Naive thymus-derived CD4-positive, alpha-beta T cell (primary cell): ENCODE data around the gene MUC6. TPM values are rescaled to one million over a fixed set of nuclear protein-coding genes. Genes with fewer than 3 reads are reported as not detected.

ENCODE experiments used
- ATAC-seq: fragments of 150-1000 bp; cut with Tn5 transposase; 2 replicates; pipeline ENCODE4 v1.10.0; 2021; ENCODE audit warnings: mild to moderate bottlenecking, moderate library complexity
- CTCF ChIA-PET: fragments of 350-600 bp; sonication (Branson Sonifier 250); formaldehyde crosslinking; loops from one replicate; lab custom pipeline; 2021; ENCODE audit warnings: antibody characterized with exemption; lab: Charles Lee
- POLR2A ChIA-PET: fragments of 350-600 bp; sonication (Branson Sonifier 250); formaldehyde crosslinking; loops from one replicate; lab custom pipeline; 2021; ENCODE audit warnings: antibody characterized with exemption, inconsistent platforms; lab: Charles Lee
- DNase-seq, 9 donors: peaks; one replicate each; pipeline versions ENCODE4 v3.0.0 to v3.0.0-alpha.2; 2020 to 2022; ENCODE audit warnings: mixed read lengths in 1 of 9
- H3K27ac ChIP-seq: one replicate; pipeline ENCODE4 v1.7.0; 2013; ENCODE audit warnings: mild to moderate bottlenecking, low read depth, low read length, moderate library complexity
- H3K27me3 ChIP-seq, 2 donors: one replicate each; pipeline ENCODE4 v1.7.0; 2013; ENCODE audit warnings: low read length in 2 of 2, mild to moderate bottlenecking in 2 of 2, moderate library complexity in 2 of 2; ENCODE audit not compliant: control insufficient read depth in 2 of 2, insufficient read depth in 2 of 2
- H3K36me3 ChIP-seq, 3 experiments: 1 replicate in 2 of 3; 2 replicates in 1 of 3; pipeline ENCODE4 v1.7.0; 2013; ENCODE audit warnings: low read length in 3 of 3, mild to moderate bottlenecking in 3 of 3, moderate library complexity in 1 of 3; ENCODE audit not compliant: insufficient read depth in 3 of 3, control insufficient read depth in 2 of 3
- H3K4me1 ChIP-seq, 2 donors: one replicate each; pipeline ENCODE4 v1.7.0; 2013; ENCODE audit warnings: low read length in 2 of 2, mild to moderate bottlenecking in 2 of 2, moderate library complexity in 1 of 2; ENCODE audit not compliant: control insufficient read depth in 2 of 2, insufficient read depth in 2 of 2
- H3K4me3 ChIP-seq: 2 replicates; pipeline ENCODE4 v1.7.0; 2013; ENCODE audit warnings: mild to moderate bottlenecking, low read length
- H3K9me3 ChIP-seq, 3 experiments: 1 replicate in 2 of 3; 2 replicates in 1 of 3; pipeline ENCODE4 v1.7.0; 2013; ENCODE audit warnings: low read length in 3 of 3; ENCODE audit not compliant: control insufficient read depth in 2 of 3
- H3K27ac Mint-ChIP-seq, 9 donors: one replicate each; pipeline ENCODE4 v1.8.0; 2020 to 2022; ENCODE audit warnings: mixed read lengths in 9 of 9, mild to moderate bottlenecking in 8 of 9, moderate library complexity in 5 of 9, inconsistent platforms in 2 of 9
- H3K27me3 Mint-ChIP-seq, 5 donors: one replicate each; pipeline ENCODE4 v1.8.0; 2021 to 2022; ENCODE audit warnings: mixed read lengths in 5 of 5, mild to moderate bottlenecking in 1 of 5
- H3K36me3 Mint-ChIP-seq, 5 donors: one replicate each; pipeline ENCODE4 v1.8.0; 2020 to 2022; ENCODE audit warnings: mixed read lengths in 5 of 5, mild to moderate bottlenecking in 3 of 5, inconsistent platforms in 1 of 5
- H3K4me1 Mint-ChIP-seq, 7 donors: one replicate each; pipeline ENCODE4 v1.8.0; 2020 to 2022; ENCODE audit warnings: mixed read lengths in 7 of 7, mild to moderate bottlenecking in 3 of 7, inconsistent platforms in 1 of 7
- H3K4me3 Mint-ChIP-seq, 10 donors: one replicate each; pipeline ENCODE4 v1.8.0; 2020 to 2022; ENCODE audit warnings: mild to moderate bottlenecking in 10 of 10, mixed read lengths in 10 of 10, moderate library complexity in 6 of 10, inconsistent platforms in 2 of 10
- H3K9me3 Mint-ChIP-seq, 11 donors: one replicate each; pipeline ENCODE4 v1.8.0; 2020 to 2022; ENCODE audit warnings: mixed read lengths in 11 of 11, mild to moderate bottlenecking in 4 of 11, inconsistent platforms in 1 of 11, moderate library complexity in 1 of 11
- intact Hi-C, 2 donors: fragments of 100-400 bp; cut with micrococcal nuclease; formaldehyde crosslinking; loops; one replicate each; pipeline ENCODE4 v1.15.1; 2023
- polyA plus RNA-seq, 2 donors: library from polyadenylated mRNA; unstranded; fragments of 300-500 nt; fragmentation: Illumina TruSeq; gene quantifications; one replicate each; pipeline ENCODE4 v1.2.3, GENCODE V29; 2021
- total RNA-seq, 6 experiments: library from RNA in 5 of 6; stranded (reverse) in 5 of 6; gene quantifications; 1 replicate in 5 of 6; 2 replicates in 1 of 6; pipeline ENCODE4 v1.2.3 and lab custom pipeline; 2021 to 2026

Gene MUC6
- total and polyA plus RNA-seq, 7 experiments from 2014 or later = not detected

DNA sequence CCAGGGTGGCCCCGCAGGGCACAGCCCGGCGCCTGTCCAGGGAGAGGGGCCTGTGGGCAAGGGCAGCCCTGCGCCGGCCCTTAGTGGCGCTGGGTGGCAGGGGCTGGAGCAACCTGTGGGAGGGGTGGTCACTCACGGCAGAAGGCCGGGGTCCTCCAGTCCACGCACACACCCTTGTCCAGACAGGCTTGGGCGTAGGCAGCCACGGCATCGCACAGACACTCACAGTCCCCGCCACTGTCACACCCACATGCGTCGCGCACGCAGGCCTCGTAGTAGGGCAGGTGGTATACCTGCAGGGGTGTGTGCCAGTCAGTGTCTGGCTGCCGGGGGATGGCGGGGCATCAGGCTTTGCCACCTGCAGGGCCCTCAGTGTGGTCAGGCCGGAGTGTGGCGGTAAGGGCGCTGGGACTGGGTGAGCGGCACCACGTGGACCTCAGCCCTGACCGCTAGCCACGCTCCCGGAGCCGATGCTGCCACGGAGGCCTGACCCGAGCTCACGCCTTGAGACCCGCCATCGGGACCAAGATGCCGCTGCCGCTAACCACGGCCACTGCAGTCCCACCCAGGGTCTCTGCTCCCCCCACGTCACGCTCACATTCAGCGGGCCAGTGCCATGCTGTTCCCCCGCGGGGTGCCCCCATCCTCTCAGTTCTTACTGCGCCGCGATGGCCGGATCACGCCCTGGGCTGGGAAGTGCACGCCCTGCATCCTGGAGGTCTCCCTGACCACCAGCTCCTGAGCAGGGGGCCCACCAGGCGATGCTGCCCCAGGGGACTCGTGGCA, 12.5 kb downstream of the MUC6 start:
- H3K27me3 Mint-ChIP-seq = no peaks in the 10 kb centered on the region
- Histone ChIP-seq H3K27me3 (no peaks in the 10 kb centered on the region), H3K4me1 (no peaks in the 10 kb centered on the region), H3K36me3 (no peaks in the 10 kb centered on the region), H3K27ac (no peak overlapping the region), H3K4me3 (no peak overlapping the region), H3K9me3 (no peaks in the 10 kb centered on the region)
- peaks cover 0 to 10% (median 0%) of the 10 kb centered on the region in 7 donors for H3K4me1 Mint-ChIP-seq
- no peak overlapping the region for H3K27ac Mint-ChIP-seq
- ATAC-seq = no peak
- no peak for DNase-seq
- ChIA-PET POLR2A (no interaction called here), CTCF (interaction anchor here (0.7 kb wide), 1 partner anchor 805 kb away, joined by 3 read pairs; no protein-coding TSS in a partner anchor)
- peaks cover 0 to 9% (median 0%) of the 10 kb centered on the region in 11 donors for H3K9me3 Mint-ChIP-seq
- no peak overlapping the region for H3K4me3 Mint-ChIP-seq
- H3K36me3 Mint-ChIP-seq = peaks cover 0 to 8% (median 7%) of the 10 kb centered on the region in 5 donors
- intact Hi-C loops = no loop called here

DNA sequence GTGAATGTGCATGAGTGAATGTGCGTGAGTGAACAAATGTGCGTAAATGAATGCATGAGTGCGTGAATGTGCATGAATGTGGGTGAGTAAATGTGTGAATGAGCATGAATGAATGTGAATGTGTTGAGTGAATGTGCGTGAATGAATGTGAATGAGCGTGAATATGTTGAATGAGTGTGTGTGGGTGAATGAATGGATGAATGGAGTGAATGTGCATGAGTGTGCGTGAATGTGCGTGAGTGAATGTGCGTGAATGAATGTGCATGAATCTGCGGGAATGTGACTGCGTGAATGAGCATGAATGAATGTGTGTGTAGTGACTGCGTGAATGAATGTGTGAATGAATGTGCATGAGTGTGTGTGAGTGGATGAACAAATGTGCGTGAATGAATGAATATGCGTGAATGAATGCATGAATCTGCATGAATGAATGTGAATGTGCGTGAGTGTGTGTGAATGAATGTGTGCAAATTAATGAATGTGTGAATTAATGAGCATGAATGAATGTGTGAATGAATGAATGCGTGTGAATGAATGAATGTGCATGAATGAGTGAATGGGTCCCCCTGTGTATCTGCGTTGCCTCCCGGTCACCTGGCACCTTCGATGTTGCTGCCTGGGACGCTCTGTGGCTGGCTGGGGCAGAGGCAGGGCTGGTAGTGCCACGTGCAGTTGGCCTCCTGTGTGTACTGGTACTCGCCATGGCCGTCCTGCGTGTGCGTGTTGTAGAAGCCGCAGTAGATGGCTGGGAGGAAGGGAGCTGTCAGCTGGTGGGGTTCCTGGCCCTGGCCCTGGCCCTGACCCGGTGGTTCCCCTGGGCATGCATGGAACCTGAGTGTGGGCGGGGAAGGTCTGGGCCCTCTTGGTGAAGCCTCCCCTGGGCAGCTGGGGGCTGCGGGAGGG, 13.4 kb downstream of the MUC6 start:
- no peaks in the 10 kb centered on the region for H3K27me3 ChIP-seq
- H3K4me3 Mint-ChIP-seq = no peak overlapping the region
- H3K27ac Mint-ChIP-seq = peak overlapping the region in 3 of 9 donors; percentile 6 to 37 (median 19)
- H3K36me3 ChIP-seq = no peaks in the 10 kb centered on the region
- ATAC-seq = no peak
- intact Hi-C loops = no loop called here
- H3K9me3 Mint-ChIP-seq = peaks cover 0 to 9% (median 0%) of the 10 kb centered on the region in 11 donors
- no peak overlapping the region for H3K27ac ChIP-seq
- POLR2A ChIA-PET = no interaction called here
- peaks cover 0 to 12% (median 3%) of the 10 kb centered on the region in 7 donors for H3K4me1 Mint-ChIP-seq
- DNase-seq = no peak
- CTCF ChIA-PET = no interaction called here
- H3K36me3 Mint-ChIP-seq = peaks cover 0 to 8% (median 7%) of the 10 kb centered on the region in 5 donors
- no peaks in the 10 kb centered on the region for H3K4me1 ChIP-seq
- no peak overlapping the region for H3K4me3 ChIP-seq
- H3K9me3 ChIP-seq = no peaks in the 10 kb centered on the region
- H3K27me3 Mint-ChIP-seq = no peaks in the 10 kb centered on the region

DNA sequence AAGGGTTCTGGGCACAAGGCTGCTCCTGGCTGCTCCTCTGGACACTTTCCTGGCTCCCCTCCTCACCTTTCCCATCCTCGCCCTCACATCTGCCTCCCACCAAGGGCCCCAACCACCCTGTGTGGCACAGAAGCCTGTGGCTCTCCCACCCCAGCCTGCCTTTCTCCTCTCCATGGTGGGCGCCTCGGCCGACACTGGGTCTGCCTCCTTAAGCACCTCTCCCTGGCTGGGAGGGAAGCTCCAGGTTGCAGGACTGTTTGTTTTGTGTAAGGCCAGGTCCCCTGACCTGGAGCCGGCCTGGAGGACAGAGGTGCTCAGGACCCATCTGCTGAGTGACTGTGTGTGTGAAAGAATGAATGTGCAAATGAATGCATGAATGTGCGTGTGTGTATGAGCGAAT, 14.1 kb downstream of the MUC6 start:
- H3K36me3 Mint-ChIP-seq = peaks cover 4 to 11% (median 7%) of the 10 kb centered on the region in 5 donors
- no peaks in the 10 kb centered on the region for H3K36me3 ChIP-seq
- ChIA-PET CTCF (no interaction called here), POLR2A (no interaction called here)
- H3K4me1 Mint-ChIP-seq = peaks cover 3 to 20% (median 10%) of the 10 kb centered on the region in 7 donors
- no peak for ATAC-seq
- H3K27ac ChIP-seq = no peak overlapping the region
- intact Hi-C loops = no loop called here
- peak in 1 of 9 donors; percentile 1 for DNase-seq
- no peaks in the 10 kb centered on the region for H3K27me3 Mint-ChIP-seq
- H3K4me3 Mint-ChIP-seq = no peak overlapping the region
- H3K9me3 ChIP-seq = no peaks in the 10 kb centered on the region
- H3K27me3 ChIP-seq = no peaks in the 10 kb centered on the region
- H3K4me3 ChIP-seq = no peak overlapping the region
- H3K4me1 ChIP-seq = no peaks in the 10 kb centered on the region
- H3K9me3 Mint-ChIP-seq = peaks cover 0 to 12% (median 0%) of the 10 kb centered on the region in 11 donors
- H3K27ac Mint-ChIP-seq = peak overlapping the region in 2 of 9 donors; percentile 6 to 9

DNA sequence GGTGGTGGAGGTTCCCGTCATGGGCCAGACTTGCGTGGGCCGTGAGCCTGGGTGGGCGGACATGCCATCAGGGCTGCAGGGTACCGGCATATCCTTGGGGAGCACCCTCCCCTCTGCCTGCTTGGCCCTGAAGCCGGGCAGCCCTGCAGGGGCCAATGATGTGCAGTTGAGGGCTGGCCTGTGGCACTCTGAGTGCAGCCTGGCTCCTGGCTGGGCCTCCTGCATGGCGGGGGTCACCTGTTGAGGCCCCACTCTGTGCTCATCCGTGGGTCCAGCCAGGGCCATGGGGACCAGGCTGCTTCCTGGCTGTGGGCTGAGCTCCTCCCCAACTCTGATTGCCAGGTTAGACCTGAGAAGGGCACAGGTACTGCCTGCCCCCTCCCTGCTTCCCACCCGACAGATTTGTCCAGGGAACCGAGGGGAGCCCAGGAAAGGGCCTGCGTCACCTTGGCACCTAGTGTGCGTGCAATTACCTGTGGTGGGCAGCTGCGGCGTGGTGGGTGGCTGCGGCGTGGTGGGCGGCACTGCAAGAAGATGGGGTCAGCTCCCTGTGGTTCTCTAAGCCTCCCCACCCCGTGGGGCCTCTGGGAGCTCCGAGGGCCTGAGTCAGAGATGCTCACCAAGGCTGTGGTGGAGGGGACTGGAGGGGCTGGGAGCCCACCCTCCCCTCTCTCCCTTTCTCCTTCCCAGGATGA, 16.2 kb downstream of the MUC6 start:
- Mint-ChIP-seq H3K9me3 (peaks cover 0 to 18% (median 0%) of the 10 kb centered on the region in 11 donors), H3K36me3 (peaks cover 6 to 17% (median 13%) of the 10 kb centered on the region in 5 donors), H3K4me1 (peaks cover 12 to 31% (median 25%) of the 10 kb centered on the region in 7 donors), H3K27ac (no peak overlapping the region), H3K4me3 (no peak overlapping the region), H3K27me3 (no peaks in the 10 kb centered on the region)
- ATAC-seq (no peak), DNase-seq (no peak)
- Histone ChIP-seq H3K4me3 (no peak overlapping the region), H3K27me3 (no peaks in the 10 kb centered on the region), H3K4me1 (no peaks in the 10 kb centered on the region), H3K36me3 (no peaks in the 10 kb centered on the region), H3K9me3 (no peaks in the 10 kb centered on the region), H3K27ac (no peak overlapping the region)
- ChIA-PET POLR2A (no interaction called here), CTCF (no interaction called here)
- intact Hi-C loops = no loop called here

DNA sequence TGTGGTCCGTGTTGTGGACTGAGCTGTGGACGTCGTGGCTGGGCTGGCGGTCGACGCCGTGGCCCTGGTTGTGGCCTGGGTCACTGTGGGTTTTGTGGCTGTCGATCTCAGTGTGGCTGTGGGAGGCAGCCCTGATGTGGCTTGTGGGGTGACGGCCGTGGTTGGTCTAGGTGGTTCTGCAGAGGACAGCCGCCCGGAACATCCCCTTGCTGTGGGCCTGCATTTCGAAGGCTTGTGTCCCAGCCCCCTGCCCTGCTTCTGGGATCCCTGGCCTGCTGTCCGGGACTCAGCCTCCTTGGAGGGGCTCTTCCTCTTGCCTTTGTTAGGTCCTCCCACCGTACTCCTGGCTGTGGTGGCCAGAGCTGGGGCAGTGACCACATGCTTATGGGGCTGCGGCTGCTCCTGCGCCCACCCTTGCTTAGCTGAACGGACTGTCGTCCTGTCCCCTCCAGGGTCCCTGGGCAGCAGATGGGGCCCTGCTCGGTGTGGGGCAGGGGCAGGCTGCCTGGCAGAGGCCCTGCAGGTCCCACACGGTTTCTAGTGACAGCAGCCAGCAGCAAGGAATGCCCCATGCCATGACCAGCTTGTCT, 17.1 kb downstream of the MUC6 start:
- Histone ChIP-seq H3K4me3 (no peak overlapping the region), H3K27ac (no peak overlapping the region), H3K36me3 (no peaks in the 10 kb centered on the region), H3K27me3 (no peaks in the 10 kb centered on the region), H3K9me3 (no peaks in the 10 kb centered on the region), H3K4me1 (no peaks in the 10 kb centered on the region)
- peaks cover 0 to 18% (median 0%) of the 10 kb centered on the region in 11 donors for H3K9me3 Mint-ChIP-seq
- no peak overlapping the region for H3K27ac Mint-ChIP-seq
- intact Hi-C loops = no loop called here
- DNase-seq (no peak), ATAC-seq (no peak)
- ChIA-PET POLR2A (no interaction called here), CTCF (no interaction called here)
- H3K4me3 Mint-ChIP-seq = no peak overlapping the region
- H3K4me1 Mint-ChIP-seq = peaks cover 12 to 31% (median 25%) of the 10 kb centered on the region in 7 donors
- no peaks in the 10 kb centered on the region for H3K27me3 Mint-ChIP-seq
- H3K36me3 Mint-ChIP-seq = peaks cover 6 to 17% (median 13%) of the 10 kb centered on the region in 5 donors

DNA sequence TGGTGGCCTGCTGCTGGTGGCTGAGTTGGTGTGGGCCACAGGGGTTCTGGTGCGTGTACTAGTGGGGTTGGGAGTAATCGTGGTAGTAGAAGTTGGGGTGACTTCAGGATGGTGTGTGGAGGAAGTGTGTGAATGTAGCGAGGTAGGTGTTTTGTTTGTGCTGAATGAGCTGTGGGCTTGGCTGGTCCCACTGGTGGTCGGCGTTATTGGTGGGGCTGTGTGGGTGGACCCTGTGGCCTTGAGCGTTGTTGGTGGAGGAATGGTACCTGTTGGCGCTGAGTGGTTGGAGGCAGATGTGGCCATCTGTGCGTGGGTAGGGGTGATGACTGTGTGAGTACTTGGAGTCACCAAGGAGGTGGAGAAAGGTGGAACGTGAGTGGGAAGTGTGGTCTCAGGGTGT, 18.4 kb downstream of the MUC6 start:
- intact Hi-C loops = no loop called here
- no peaks in the 10 kb centered on the region for H3K4me1 ChIP-seq
- Mint-ChIP-seq H3K4me1 (peaks cover 12 to 30% (median 25%) of the 10 kb centered on the region in 7 donors), H3K27me3 (no peaks in the 10 kb centered on the region), H3K27ac (no peak overlapping the region), H3K4me3 (no peak overlapping the region), H3K36me3 (peaks cover 5 to 15% (median 13%) of the 10 kb centered on the region in 5 donors), H3K9me3 (peaks cover 0 to 18% (median 0%) of the 10 kb centered on the region in 11 donors)
- ChIA-PET POLR2A (no interaction called here), CTCF (interaction anchor here (1.2 kb wide), 1 partner anchor 98 kb away, joined by 3 read pairs; no protein-coding TSS in a partner anchor)
- H3K36me3 ChIP-seq = no peaks in the 10 kb centered on the region
- no peaks in the 10 kb centered on the region for H3K9me3 ChIP-seq
- ATAC-seq (no peak), DNase-seq (no peak)
- H3K27ac ChIP-seq = no peak overlapping the region
- H3K4me3 ChIP-seq = no peak overlapping the region
- no peaks in the 10 kb centered on the region for H3K27me3 ChIP-seq
